Fibroblast of lung (primary cell): Measurements from ENCODE around the gene REPIN1. TPM values are rescaled to one million over a fixed set of nuclear protein-coding genes. Genes with fewer than 3 reads are reported as not detected.
A peak's percentile ranks its signal among the peaks of the same experiment; 100 is the strongest.

Source experiments
- DNase-seq, 2 donors: peaks; one replicate each; pipeline versions ENCODE4 v3.0.0 to v3.0.0-alpha.2; 2010; ENCODE audit warnings: low read depth in 2 of 2
- H2AFZ ChIP-seq: 2 replicates; pipeline ENCODE4 v1.5.1; 2012; ENCODE audit warnings: low read length, control low read depth, inconsistent platforms
- H3K27ac ChIP-seq: 2 replicates; pipeline ENCODE4 v1.5.1; 2011; ENCODE audit warnings: low read length, control low read depth; ENCODE audit not compliant: insufficient read depth
- H3K27me3 ChIP-seq: 2 replicates; pipeline ENCODE4 v1.5.1; 2011; ENCODE audit warnings: mild to moderate bottlenecking, low read length; ENCODE audit not compliant: control insufficient read depth, insufficient read depth
- H3K36me3 ChIP-seq: 2 replicates; pipeline ENCODE4 v1.5.1; 2011; ENCODE audit warnings: low read length; ENCODE audit not compliant: control insufficient read depth, insufficient read depth
- H3K4me1 ChIP-seq: 2 replicates; pipeline ENCODE4 v1.5.1; 2011; ENCODE audit warnings: low read length; ENCODE audit not compliant: control insufficient read depth, insufficient read depth; ENCODE audit errors: extremely low read depth
- H3K4me2 ChIP-seq: 2 replicates; pipeline ENCODE4 v1.5.1; 2011; ENCODE audit warnings: low read length, control low read depth; ENCODE audit not compliant: insufficient read depth; ENCODE audit errors: extremely low read depth
- H3K4me3 ChIP-seq, 4 experiments: fragments of 200-600 bp in 1 of 4; sonication (generic) in 1 of 4; replicated peaks in 1 of 4; 2 replicates each; pipeline ENCODE4 v1.5.1; 2011 to 2016; ENCODE audit warnings: low read length in 4 of 4, low read depth in 3 of 4, mild to moderate bottlenecking in 3 of 4, control low read depth in 2 of 4, inconsistent platforms in 1 of 4, mixed read lengths in 1 of 4; ENCODE audit not compliant: insufficient read depth in 1 of 4; ENCODE audit errors: control extremely low read depth in 1 of 4
- H3K79me2 ChIP-seq: 2 replicates; pipeline ENCODE4 v1.5.1; 2012; ENCODE audit warnings: mild to moderate bottlenecking, low read length, inconsistent platforms; ENCODE audit not compliant: control insufficient read depth, insufficient read depth
- H3K9ac ChIP-seq: 2 replicates; pipeline ENCODE4 v1.5.1; 2011; ENCODE audit warnings: mild to moderate bottlenecking, low read length, control low read depth; ENCODE audit not compliant: insufficient read depth
- H3K9me3 ChIP-seq: 2 replicates; pipeline ENCODE4 v1.5.1; 2012; ENCODE audit warnings: low read depth, low read length; ENCODE audit not compliant: control insufficient read depth, insufficient read depth
- H4K20me1 ChIP-seq: 2 replicates; pipeline ENCODE4 v1.5.1; 2011; ENCODE audit warnings: low read length; ENCODE audit not compliant: control insufficient read depth, insufficient read depth; ENCODE audit errors: extremely low read depth
- CTCF ChIP-seq, 2 donors: IDR thresholded peaks in 1 of 2; conservative IDR thresholded peaks in 1 of 2; 1 replicate in 1 of 2; 2 replicates in 1 of 2; pipeline ENCODE4 v1.5.1; 2011 to 2012; ENCODE audit warnings: low read length in 2 of 2, control low read depth in 1 of 2, inconsistent platforms in 1 of 2, low read depth in 1 of 2, mild to moderate bottlenecking in 1 of 2
- EZH2 ChIP-seq: IDR thresholded peaks from 2 replicates; pipeline ENCODE4 v1.5.1; 2012; ENCODE audit warnings: low read length, control low read depth, mild to moderate bottlenecking; ENCODE audit errors: missing control alignments
- polyA plus RNA-seq, 2 donors: library from polyadenylated mRNA; depleted of rRNA in 1 of 2; stranded (reverse) in 1 of 2; unstranded in 1 of 2; fragments of >200 nt; gene quantifications; 2 replicates each; pipeline ENCODE4 v1.2.1, GENCODE V29; 2011 to 2012; ENCODE audit warnings: missing spikeins in 1 of 2
- total RNA-seq: library from RNA; depleted of rRNA; stranded (reverse); fragments of >200 nt; gene quantifications from 2 replicates; pipeline ENCODE4 v1.2.1, GENCODE V29; 2014

REPIN1 gene
- total and polyA plus RNA-seq, 2 donors (not counting 1 experiment from before 2014, with no cell fraction given) = 20.8 to 41.3 TPM

- peaks cover 15% of the 10 kb centered on the region for H3K4me1 ChIP-seq
- DNase-seq = peak; percentile 85 to 89
- peaks cover 7% of the 10 kb centered on the region for H3K27me3 ChIP-seq
- H3K4me3 ChIP-seq = no peak overlapping the region
- no peak for TF ChIP-seq CTCF (conservative IDR thresholded peaks at IDR 0.05 in 1 of 2, IDR thresholded peaks at IDR 0.05 in 1 of 2; ENCODE audit: low read depth in 1 of 2, low read length in 2 of 2)
- no peak for TF ChIP-seq EZH2
- no peaks in the 10 kb centered on the region for H3K79me2 ChIP-seq
- H3K9ac ChIP-seq = no peak overlapping the region
- H3K4me2 ChIP-seq = peak overlapping the region; percentile 13
- H2AFZ ChIP-seq = no peak overlapping the region
- H3K9me3 ChIP-seq = no peaks in the 10 kb centered on the region
- H4K20me1 ChIP-seq = no peaks in the 10 kb centered on the region
- H3K27ac ChIP-seq = no peak overlapping the region
- H3K36me3 ChIP-seq = no peaks in the 10 kb centered on the region
These were observed 33.4 kb upstream of the REPIN1 start for GRCh38 chr7:150335108-150335773.

GRCh38 chr7:150335774-150336112, 32.9 kb upstream of the REPIN1 start:
- Histone ChIP-seq H4K20me1 (no peaks in the 10 kb centered on the region), H2AFZ (no peak overlapping the region), H3K27ac (no peak overlapping the region), H3K4me1 (peaks cover 15% of the 10 kb centered on the region), H3K27me3 (peaks cover 8% of the 10 kb centered on the region), H3K79me2 (no peaks in the 10 kb centered on the region), H3K4me2 (peak overlapping the region; percentile 13), H3K4me3 (no peak overlapping the region), H3K9ac (no peak overlapping the region), H3K9me3 (no peaks in the 10 kb centered on the region), H3K36me3 (no peaks in the 10 kb centered on the region)
- no peak for TF ChIP-seq CTCF (conservative IDR thresholded peaks at IDR 0.05 in 1 of 2, IDR thresholded peaks at IDR 0.05 in 1 of 2; ENCODE audit: low read depth in 1 of 2, low read length in 2 of 2)
- TF ChIP-seq EZH2 = no peak
- no peak for DNase-seq

GRCh38 chr7:150336746-150337145, 31.9 kb upstream of the REPIN1 start:
- Histone ChIP-seq H3K4me3 (no peak overlapping the region), H3K4me1 (peaks cover 15% of the 10 kb centered on the region), H3K4me2 (no peak overlapping the region), H2AFZ (no peak overlapping the region), H3K79me2 (no peaks in the 10 kb centered on the region), H3K9ac (no peak overlapping the region), H3K36me3 (no peaks in the 10 kb centered on the region), H3K27me3 (peaks cover 15% of the 10 kb centered on the region), H3K27ac (no peak overlapping the region), H3K9me3 (no peaks in the 10 kb centered on the region), H4K20me1 (no peaks in the 10 kb centered on the region)
- DNase-seq = no peak
- TF ChIP-seq CTCF (conservative IDR thresholded peaks at IDR 0.05 in 1 of 2, IDR thresholded peaks at IDR 0.05 in 1 of 2; ENCODE audit: low read depth in 1 of 2, low read length in 2 of 2) (no peak), EZH2 (no peak)
